Measurements from ENCODE around the gene TANC1.
"Not testable (repeated sequence)": the region's sequence is repeated elsewhere in the genome, so short reads cannot be mapped to it uniquely, and the experiment has no call there.

The TANC1 gene

GRCh38 chr2:159093497-159093896 is 125.1 kb downstream of the TANC1 start:
- Histone ChIP-seq H3K9me2 (replicated peaks; ENCODE audit: low read depth, low read length) (no peaks in the 10 kb centered on the region), H3K27me3 (ENCODE audit: insufficient read depth, low read length, poor library complexity, severe bottlenecking) (no peaks in the 10 kb centered on the region), H3K9ac (ENCODE audit: low read depth, low read length, poor library complexity, severe bottlenecking) (no peak overlapping the region), H2AFZ (ENCODE audit: low read length) (peak overlapping the region; percentile 67), H3F3A (ENCODE audit: low read depth) (no peaks in the 10 kb centered on the region), H3K9me3 (ENCODE audit: insufficient read depth, low read depth, low read length) (no peaks in the 10 kb centered on the region; the same call in 1 of the 2 replicates), H3K4me2 (ENCODE audit: low read depth, low read length, poor library complexity, severe bottlenecking) (no peak overlapping the region), H3K36me3 (ENCODE audit: insufficient read depth, low read length) (no peaks in the 10 kb centered on the region), H3K79me2 (ENCODE audit: insufficient read depth, low read length) (no peaks in the 10 kb centered on the region), H4K20me1 (ENCODE audit: insufficient read depth, low read length, poor library complexity, severe bottlenecking) (no peaks in the 10 kb centered on the region), H3K4me1 (ENCODE audit: insufficient read depth, low read length, poor library complexity, severe bottlenecking) (peaks cover 44% of the 10 kb centered on the region), H3K4me3 (ENCODE audit: low read length, poor library complexity, severe bottlenecking) (no peak overlapping the region)
- TF ChIP-seq CTCF (conservative IDR thresholded peaks at IDR 0.05; ENCODE audit: low read length) (no peak), EZH2phosphoT487 (IDR thresholded peaks at IDR 0.05; ENCODE audit: borderline replicate concordance) (no peak)

GRCh38 chr2:159094173-159094737 is 125.8 kb downstream of the TANC1 start:
- Histone ChIP-seq H3K36me3 (ENCODE audit: insufficient read depth, low read length) (no peaks in the 10 kb centered on the region), H3K4me2 (ENCODE audit: low read depth, low read length, poor library complexity, severe bottlenecking) (no peak overlapping the region), H3K9me3 (ENCODE audit: insufficient read depth, low read depth, low read length) (no peaks in the 10 kb centered on the region; the same call in 1 of the 2 replicates), H3K4me3 (ENCODE audit: low read length, poor library complexity, severe bottlenecking) (no peak overlapping the region), H3K79me2 (ENCODE audit: insufficient read depth, low read length) (no peaks in the 10 kb centered on the region), H3K9me2 (replicated peaks; ENCODE audit: low read depth, low read length) (no peaks in the 10 kb centered on the region), H2AFZ (ENCODE audit: low read length) (no peak overlapping the region), H3F3A (ENCODE audit: low read depth) (no peaks in the 10 kb centered on the region), H3K9ac (ENCODE audit: low read depth, low read length, poor library complexity, severe bottlenecking) (no peak overlapping the region), H4K20me1 (ENCODE audit: insufficient read depth, low read length, poor library complexity, severe bottlenecking) (no peaks in the 10 kb centered on the region), H3K27me3 (ENCODE audit: insufficient read depth, low read length, poor library complexity, severe bottlenecking) (no peaks in the 10 kb centered on the region), H3K4me1 (ENCODE audit: insufficient read depth, low read length, poor library complexity, severe bottlenecking) (peaks cover 37% of the 10 kb centered on the region)
- TF ChIP-seq EZH2phosphoT487 (IDR thresholded peaks at IDR 0.05; ENCODE audit: borderline replicate concordance) = no peak
- no peak for TF ChIP-seq CTCF (conservative IDR thresholded peaks at IDR 0.05; ENCODE audit: low read length)

- Histone ChIP-seq H3K4me1 (ENCODE audit: insufficient read depth, low read length, poor library complexity, severe bottlenecking) (peaks cover 28% of the 10 kb centered on the region), H3F3A (ENCODE audit: low read depth) (no peaks in the 10 kb centered on the region)
These were observed 127.4 kb downstream of the TANC1 start for GRCh38 chr2:159095813-159096212.

GRCh38 chr2:159096302-159096855 is 127.9 kb downstream of the TANC1 start:
- not testable (repeated sequence) for H3K9ac ChIP-seq (ENCODE audit: low read depth, low read length, poor library complexity, severe bottlenecking); H3K4me2 ChIP-seq (ENCODE audit: low read depth, low read length, poor library complexity, severe bottlenecking); H3K9me2 ChIP-seq (replicated peaks; ENCODE audit: low read depth, low read length); H3K79me2 ChIP-seq (ENCODE audit: insufficient read depth, low read length); H3F3A ChIP-seq (ENCODE audit: low read depth); H3K9me3 ChIP-seq (ENCODE audit: insufficient read depth, low read depth, low read length); H4K20me1 ChIP-seq (ENCODE audit: insufficient read depth, low read length, poor library complexity, severe bottlenecking); H3K4me3 ChIP-seq (ENCODE audit: low read length, poor library complexity, severe bottlenecking); H3K27me3 ChIP-seq (ENCODE audit: insufficient read depth, low read length, poor library complexity, severe bottlenecking); H2AFZ ChIP-seq (ENCODE audit: low read length); H3K36me3 ChIP-seq (ENCODE audit: insufficient read depth, low read length)
- H3K4me1 ChIP-seq (ENCODE audit: insufficient read depth, low read length, poor library complexity, severe bottlenecking) = peaks cover 27% of the 10 kb centered on the region

More at GRCh38 chr2:159095813-159096212, 127.4 kb downstream of the TANC1 start:
- no peaks in the 10 kb centered on the region for H3K9me2 ChIP-seq (replicated peaks; ENCODE audit: low read depth, low read length)
- H2AFZ ChIP-seq (ENCODE audit: low read length) = no peak overlapping the region
- H3K4me2 ChIP-seq (ENCODE audit: low read depth, low read length, poor library complexity, severe bottlenecking) = no peak overlapping the region
- H3K4me3 ChIP-seq (ENCODE audit: low read length, poor library complexity, severe bottlenecking) = no peak overlapping the region
- no peaks in the 10 kb centered on the region for H4K20me1 ChIP-seq (ENCODE audit: insufficient read depth, low read length, poor library complexity, severe bottlenecking)
- no peak overlapping the region for H3K9ac ChIP-seq (ENCODE audit: low read depth, low read length, poor library complexity, severe bottlenecking)
- H3K79me2 ChIP-seq (ENCODE audit: insufficient read depth, low read length) = no peaks in the 10 kb centered on the region
- H3K27me3 ChIP-seq (ENCODE audit: insufficient read depth, low read length, poor library complexity, severe bottlenecking) = no peaks in the 10 kb centered on the region
- no peak for TF ChIP-seq CTCF (conservative IDR thresholded peaks at IDR 0.05; ENCODE audit: low read length)
- TF ChIP-seq EZH2phosphoT487 (IDR thresholded peaks at IDR 0.05; ENCODE audit: borderline replicate concordance) = no peak
- no peaks in the 10 kb centered on the region for H3K36me3 ChIP-seq (ENCODE audit: insufficient read depth, low read length)
- H3K9me3 ChIP-seq (ENCODE audit: insufficient read depth, low read depth, low read length) = no peaks in the 10 kb centered on the region; the same call in 1 of the 2 replicates
